Measurements from ENCODE around the gene CIROP. TPM values are rescaled to one million over a fixed set of nuclear protein-coding genes. Genes with fewer than 3 reads are reported as not detected.
A peak's percentile ranks its signal among the peaks of the same experiment; 100 is the strongest.

CIROP gene
- total RNA-seq, 1 donor from 2014 or later, result not detected

GRCh38 chr14:23079716-23080115 is 25.1 kb downstream of the CIROP start:
- Histone ChIP-seq H3K27ac (peak overlapping the region; percentile 32), H3K27me3 (ENCODE audit: low read depth) (no peaks in the 10 kb centered on the region), H3K36me3 (peaks cover 100% of the 10 kb centered on the region), H3K4me3 (no peak overlapping the region), H3K9me3 (no peaks in the 10 kb centered on the region), H3K4me1 (peaks cover 28% of the 10 kb centered on the region)
- intact Hi-C loops (cut with DNase I), result no loop called here
- no peak for DNase-seq
- TF ChIP-seq, protein P1, sequence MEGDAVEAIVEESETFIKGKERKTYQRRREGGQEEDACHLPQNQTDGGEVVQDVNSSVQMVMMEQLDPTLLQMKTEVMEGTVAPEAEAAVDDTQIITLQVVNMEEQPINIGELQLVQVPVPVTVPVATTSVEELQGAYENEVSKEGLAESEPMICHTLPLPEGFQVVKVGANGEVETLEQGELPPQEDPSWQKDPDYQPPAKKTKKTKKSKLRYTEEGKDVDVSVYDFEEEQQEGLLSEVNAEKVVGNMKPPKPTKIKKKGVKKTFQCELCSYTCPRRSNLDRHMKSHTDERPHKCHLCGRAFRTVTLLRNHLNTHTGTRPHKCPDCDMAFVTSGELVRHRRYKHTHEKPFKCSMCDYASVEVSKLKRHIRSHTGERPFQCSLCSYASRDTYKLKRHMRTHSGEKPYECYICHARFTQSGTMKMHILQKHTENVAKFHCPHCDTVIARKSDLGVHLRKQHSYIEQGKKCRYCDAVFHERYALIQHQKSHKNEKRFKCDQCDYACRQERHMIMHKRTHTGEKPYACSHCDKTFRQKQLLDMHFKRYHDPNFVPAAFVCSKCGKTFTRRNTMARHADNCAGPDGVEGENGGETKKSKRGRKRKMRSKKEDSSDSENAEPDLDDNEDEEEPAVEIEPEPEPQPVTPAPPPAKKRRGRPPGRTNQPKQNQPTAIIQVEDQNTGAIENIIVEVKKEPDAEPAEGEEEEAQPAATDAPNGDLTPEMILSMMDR (IDR thresholded peaks at IDR 0.05), result no peak
- ATAC-seq, result no peak

GRCh38 chr14:23078692-23079116 is 26.1 kb downstream of the CIROP start:
- ATAC-seq (peak; percentile 86 to 90), DNase-seq (peak; percentile 64)
- peaks cover 28% of the 10 kb centered on the region for H3K4me1 ChIP-seq
- no peaks in the 10 kb centered on the region for H3K9me3 ChIP-seq
- H3K4me3 ChIP-seq, result no peak overlapping the region
- peaks cover 100% of the 10 kb centered on the region for H3K36me3 ChIP-seq
- TF ChIP-seq, protein P1 (IDR thresholded peaks at IDR 0.05), result no peak
- intact Hi-C loops (cut with DNase I), result no loop called here
- H3K27me3 ChIP-seq (ENCODE audit: low read depth), result no peaks in the 10 kb centered on the region
- peak overlapping the region; percentile 32 for H3K27ac ChIP-seq

- no peak for ATAC-seq
- intact Hi-C loops (cut with DNase I), result no loop called here
- TF ChIP-seq, protein P1 (IDR thresholded peaks at IDR 0.05), result no peak
Observed at GRCh38 chr14:23077962-23078361, 26.8 kb downstream of the CIROP start.

DNA sequence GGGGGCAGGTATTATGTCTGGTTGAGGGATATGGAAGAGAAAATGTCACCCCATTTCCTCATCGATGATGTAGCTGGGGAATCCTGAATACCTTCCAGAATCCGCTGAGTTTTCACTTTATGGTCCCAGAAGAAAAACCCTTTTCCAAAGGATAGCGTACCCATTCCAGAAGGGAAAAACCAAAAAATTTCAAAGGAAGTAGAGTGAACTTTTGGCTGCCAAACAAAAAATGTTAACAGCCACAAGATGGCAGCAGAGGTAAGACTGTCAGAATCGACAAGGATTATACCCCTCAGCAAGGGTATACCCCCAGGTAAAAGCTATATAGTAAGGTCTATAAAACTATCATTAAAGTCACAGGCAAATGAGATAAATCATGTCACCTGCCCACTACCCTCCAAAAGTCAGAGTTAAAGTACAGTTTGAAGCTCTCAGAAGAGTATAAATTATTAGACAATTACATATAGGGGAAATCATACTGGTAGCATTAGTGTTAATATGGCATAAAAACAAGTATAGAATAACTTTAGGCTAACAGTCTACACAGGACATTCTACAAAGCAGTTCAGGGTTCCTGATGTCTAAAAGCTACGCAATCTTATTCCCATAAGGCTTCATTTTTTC is 27.9 kb downstream of the CIROP start:
- no peak overlapping the region for H3K4me3 ChIP-seq
- H3K4me1 ChIP-seq, result peaks cover 34% of the 10 kb centered on the region
- peaks cover 100% of the 10 kb centered on the region for H3K36me3 ChIP-seq
- ATAC-seq (peak; percentile 33 to 51), DNase-seq (no peak)
- H3K27me3 ChIP-seq (ENCODE audit: low read depth), result no peaks in the 10 kb centered on the region
- intact Hi-C loops (cut with DNase I), result no loop called here
- H3K27ac ChIP-seq, result no peak overlapping the region
- no peaks in the 10 kb centered on the region for H3K9me3 ChIP-seq
- TF ChIP-seq, protein P1 (IDR thresholded peaks at IDR 0.05), result peak; percentile 52

More at GRCh38 chr14:23077962-23078361, 26.8 kb downstream of the CIROP start:
- Histone ChIP-seq H3K27ac (peak overlapping the region; percentile 32), H3K4me3 (no peak overlapping the region), H3K4me1 (peaks cover 28% of the 10 kb centered on the region), H3K9me3 (no peaks in the 10 kb centered on the region), H3K27me3 (ENCODE audit: low read depth) (no peaks in the 10 kb centered on the region), H3K36me3 (peaks cover 100% of the 10 kb centered on the region)
- DNase-seq, result no peak

DNA sequence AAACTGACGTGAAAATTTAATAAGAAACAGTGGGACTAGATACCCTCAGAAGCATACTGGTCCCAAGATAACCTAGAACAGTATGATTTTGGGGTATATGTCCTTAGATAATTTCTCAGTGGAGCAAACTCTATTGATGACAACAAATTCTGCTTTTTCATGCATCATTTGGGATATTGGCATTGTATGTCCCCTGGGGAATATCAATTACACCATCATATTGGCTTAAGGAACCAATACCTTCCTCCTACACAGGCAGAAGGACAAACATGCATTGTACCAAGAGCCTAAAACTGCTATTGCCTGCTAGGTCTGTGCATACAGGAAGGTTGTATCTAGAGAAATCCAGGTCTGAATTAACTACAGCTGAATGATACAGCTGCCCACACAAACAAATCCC is 29.9 kb downstream of the CIROP start:
- Histone ChIP-seq H3K4me1 (peaks cover 45% of the 10 kb centered on the region), H3K27me3 (ENCODE audit: low read depth) (no peaks in the 10 kb centered on the region), H3K27ac (no peak overlapping the region), H3K9me3 (no peaks in the 10 kb centered on the region), H3K36me3 (peaks cover 83% of the 10 kb centered on the region), H3K4me3 (no peak overlapping the region)
- ATAC-seq, result no peak
- intact Hi-C loops (cut with DNase I), result no loop called here
- TF ChIP-seq, protein P1 (IDR thresholded peaks at IDR 0.05), result no peak
- no peak for DNase-seq
